Stimulated activated CD8-positive, alpha-beta memory T cell treated with anti-CD3 and anti-CD28 coated beads, Interleukin-15, amount 100 ng/mL, for 24 hours (primary cell): Measurements from ENCODE around the gene RPL22.
"Not testable (repeated sequence)": the region's sequence is repeated elsewhere in the genome, so short reads cannot be mapped to it uniquely, and the experiment has no call there.

Experiments used
- DNase-seq: peaks from one replicate; pipeline ENCODE4 v3.0.0-alpha.2; 2020; ENCODE audit warnings: low read depth

The RPL22 gene

GRCh38 chr1:6233376-6233775 lies 34.0 kb upstream of the RPL22 start:
- no peak for DNase-seq

GRCh38 chr1:6225651-6226050 lies 26.3 kb upstream of the RPL22 start:
- no peak for DNase-seq

- no peak for DNase-seq
Measured at GRCh38 chr1:6224718-6225117, 25.3 kb upstream of the RPL22 start.

- no peak for DNase-seq
Measured at GRCh38 chr1:6223617-6224016, 24.2 kb upstream of the RPL22 start.

- no peak for DNase-seq
Measured at GRCh38 chr1:6222636-6223035, 23.2 kb upstream of the RPL22 start.

DNA sequence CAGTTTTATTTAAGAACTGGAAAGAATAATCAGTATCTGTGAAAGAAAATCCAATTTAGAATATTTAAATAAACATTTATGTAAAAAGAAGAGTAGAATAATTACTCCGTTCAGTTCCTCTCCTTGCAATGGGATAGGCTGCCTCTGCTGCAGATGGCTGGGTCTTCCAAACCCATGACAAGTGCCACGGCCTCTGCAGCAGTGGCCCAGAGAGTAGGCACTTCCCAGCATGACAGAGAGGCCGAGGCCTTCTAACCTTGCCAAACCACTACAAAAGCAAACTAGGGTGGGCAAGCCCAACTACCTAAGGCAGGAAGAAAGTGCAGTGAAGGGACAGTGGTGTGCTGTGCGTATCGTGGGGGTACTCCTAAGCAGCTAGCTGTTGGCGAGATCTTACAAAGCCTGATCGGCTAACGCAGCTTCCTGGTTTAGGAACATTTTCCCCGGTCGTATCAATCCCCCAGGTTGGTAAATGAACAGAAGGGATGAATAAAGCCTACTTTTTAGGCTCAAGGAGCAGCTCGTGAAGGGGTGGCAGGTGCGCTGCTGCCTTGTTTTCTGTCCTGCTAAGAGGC lies 21.9 kb upstream of the RPL22 start:
- DNase-seq = no peak

DNA sequence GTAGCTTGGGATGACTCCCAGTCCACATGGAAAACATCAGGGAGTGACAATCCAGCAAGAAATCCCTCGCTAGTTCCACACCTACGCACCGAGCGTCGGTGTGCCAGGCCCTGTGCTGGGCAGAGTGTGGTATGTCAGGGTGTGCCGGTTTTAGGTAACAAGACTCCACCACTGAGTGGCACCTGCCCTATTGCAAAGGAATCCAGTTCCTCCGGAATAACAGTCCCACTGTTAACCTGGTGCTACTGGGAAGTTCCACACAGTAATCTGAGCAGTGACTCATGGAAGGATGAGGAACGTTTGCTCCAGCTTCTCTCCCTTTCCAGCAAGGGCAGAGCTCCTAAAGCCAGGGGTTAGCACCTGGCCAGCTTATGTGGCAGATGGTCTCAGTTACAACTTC lies 20.8 kb upstream of the RPL22 start:
- no peak for DNase-seq

DNA sequence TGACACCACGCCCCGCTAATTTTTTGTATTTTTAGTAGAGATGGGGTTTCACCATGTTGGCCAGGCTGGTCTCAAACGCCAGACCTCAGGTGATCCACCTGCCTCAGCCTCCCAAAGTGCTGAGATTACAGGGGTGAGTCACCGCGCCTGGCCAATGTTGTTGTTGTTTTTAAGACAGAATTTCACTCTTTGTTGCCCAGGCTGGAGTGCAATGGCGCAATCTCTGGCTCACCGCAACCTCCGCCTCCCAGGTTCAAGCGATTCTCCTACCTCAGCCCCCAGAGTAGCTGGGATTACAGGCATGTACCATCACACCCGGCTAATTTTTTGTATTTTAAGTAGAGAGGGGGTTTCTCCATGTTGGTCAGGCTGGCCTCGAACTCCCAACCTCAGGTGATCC lies 20.2 kb upstream of the RPL22 start:
- not testable (repeated sequence) for DNase-seq

- no peak for DNase-seq
Measured at GRCh38 chr1:6218375-6219164, 19.2 kb upstream of the RPL22 start.

- DNase-seq = no peak
Measured at GRCh38 chr1:6212193-6212959, 13.0 kb upstream of the RPL22 start.

DNA sequence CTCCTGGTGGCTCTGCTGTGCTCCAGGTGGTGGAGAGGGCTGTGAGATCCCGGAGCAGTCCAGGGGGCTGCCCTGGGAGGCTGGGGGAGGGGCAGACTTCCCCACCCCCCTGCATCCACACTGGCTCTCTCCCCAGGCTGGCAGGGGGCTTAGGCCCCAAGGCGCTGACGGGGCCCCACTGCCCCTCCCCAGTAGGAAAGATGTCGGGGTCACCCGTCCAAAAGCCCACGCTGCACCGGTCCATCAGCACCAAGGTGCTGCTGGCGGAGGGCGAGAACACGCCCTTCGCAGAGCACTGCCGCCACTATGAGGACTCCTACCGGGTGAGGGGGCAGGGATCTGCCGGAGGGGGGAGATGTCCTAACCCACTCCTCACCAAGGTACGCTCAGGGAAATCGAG lies 12.3 kb upstream of the RPL22 start:
- no peak for DNase-seq

DNA sequence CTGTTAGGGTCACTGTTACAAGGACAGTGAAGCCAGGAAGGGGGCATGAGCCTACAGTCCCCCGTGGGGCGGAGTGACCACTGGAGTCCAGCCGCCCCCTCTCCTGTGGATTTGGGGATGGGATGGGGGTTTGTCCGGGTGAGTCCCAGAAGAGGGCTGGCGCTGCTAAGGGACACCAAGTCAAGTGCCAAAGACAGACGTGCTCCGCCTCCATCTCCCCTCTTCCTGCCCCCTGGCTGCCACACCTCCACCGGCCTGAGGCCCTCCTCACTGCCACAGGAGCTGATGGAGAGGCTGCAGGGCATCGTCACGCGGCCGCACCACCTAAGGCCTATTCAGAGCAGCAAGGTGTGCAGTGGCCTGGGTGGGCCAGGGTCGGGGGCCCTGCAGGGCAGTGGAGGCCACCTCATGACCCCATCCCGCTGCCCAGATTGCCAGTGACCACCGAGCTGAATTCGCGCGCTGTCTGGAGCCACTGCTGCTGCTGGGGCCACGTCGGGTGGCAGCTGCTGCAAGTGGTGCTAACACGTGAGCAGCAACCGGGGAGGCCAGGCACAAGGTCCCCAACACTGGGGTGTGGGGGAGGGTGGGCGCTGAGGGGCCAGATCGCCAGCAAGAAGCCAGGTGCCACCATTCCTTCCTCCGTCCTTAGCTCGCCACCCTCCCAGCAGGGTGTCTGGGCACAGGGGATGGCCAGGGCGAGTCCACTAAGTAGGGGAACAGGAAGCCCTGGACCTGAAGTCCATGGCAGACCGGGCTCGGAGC lies 11.4 kb upstream of the RPL22 start:
- DNase-seq = no peak

- no peak for DNase-seq
Measured at GRCh38 chr1:6209661-6210580, 10.5 kb upstream of the RPL22 start.

- no peak for DNase-seq
Measured at GRCh38 chr1:6208723-6209660, 9.6 kb upstream of the RPL22 start.

DNA sequence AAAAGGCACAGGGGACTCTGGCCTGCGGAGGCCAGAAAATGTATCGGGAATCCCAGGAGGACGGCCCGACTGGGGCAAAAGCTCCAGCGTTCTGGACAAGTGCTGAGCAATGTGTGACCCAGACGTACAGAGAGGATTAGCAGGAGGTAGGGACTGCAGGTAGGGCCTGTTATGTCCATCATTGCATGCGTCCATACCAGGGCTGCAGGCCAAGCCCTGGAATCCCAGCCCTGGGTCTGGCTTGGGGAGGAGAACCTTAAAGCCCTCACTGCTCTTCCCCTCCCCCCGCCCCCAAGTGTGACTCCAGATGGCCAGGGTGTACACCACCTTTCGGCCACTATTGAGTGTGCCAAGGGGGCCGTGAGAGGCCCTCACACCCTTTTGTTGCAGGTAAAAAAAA lies 8.5 kb upstream of the RPL22 start:
- no peak for DNase-seq

- no peak for DNase-seq
Measured at GRCh38 chr1:6207075-6207885, 7.9 kb upstream of the RPL22 start.

DNA sequence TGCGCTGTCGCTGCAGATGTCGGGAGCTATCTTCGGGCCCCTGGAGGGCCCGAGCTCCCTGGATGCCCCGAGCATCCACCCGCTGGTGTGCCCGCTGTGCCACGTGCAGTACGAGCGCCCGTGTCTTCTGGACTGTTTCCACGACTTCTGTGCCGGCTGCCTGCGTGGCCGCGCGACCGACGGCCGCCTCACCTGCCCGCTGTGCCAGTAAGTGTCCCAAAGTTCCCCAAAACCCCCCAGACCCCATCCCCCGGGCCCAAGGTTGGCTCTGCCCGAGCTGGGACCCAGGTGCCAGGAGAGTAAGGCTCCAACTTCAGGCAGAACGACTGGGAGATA lies 7.1 kb upstream of the RPL22 start:
- no peak for DNase-seq

GRCh38 chr1:6205849-6206519 lies 6.6 kb upstream of the RPL22 start, which contains the start of gene RNF207:
Gene RNF207, plus strand, starts transcription at chr1:6206119. Its CDS starts 417 bp downstream, at chr1:6206536.
- DNase-seq = no peak

DNA sequence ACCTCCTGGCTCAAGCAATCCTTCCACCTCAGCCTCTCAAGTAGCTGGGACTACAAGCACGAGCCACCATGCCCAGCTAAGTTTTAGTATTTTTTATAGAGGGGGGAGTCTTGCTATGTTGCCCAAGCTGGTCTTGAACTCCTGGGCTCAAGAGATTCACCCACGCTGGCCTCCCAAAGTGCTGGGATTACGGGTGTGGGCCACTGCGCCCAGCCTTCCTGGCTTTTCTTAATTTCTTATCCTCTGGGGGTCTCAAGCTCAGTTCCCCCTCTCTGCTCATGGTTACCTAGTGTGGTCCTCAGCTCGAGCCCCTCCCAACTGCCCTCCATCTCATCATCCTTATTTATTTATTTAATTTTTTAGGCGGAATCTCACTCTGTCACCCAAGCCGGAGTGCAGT lies 2.9 kb upstream of the RPL22 start:
- no peak for DNase-seq
